Measurements from ENCODE around the gene CAMTA1. TPM values are rescaled to one million over a fixed set of nuclear protein-coding genes. Genes with fewer than 3 reads are reported as not detected.

Gene CAMTA1
- total RNA-seq, 1 donor from 2014 or later: 268 TPM

- no peaks in the 10 kb centered on the region for H3K36me3 ChIP-seq
- H3K27ac ChIP-seq: no peak overlapping the region
- H3K79me2 ChIP-seq (ENCODE audit: low read depth): no peaks in the 10 kb centered on the region
- no peak overlapping the region for H3K4me2 ChIP-seq
- H3K36me3 Mint-ChIP-seq: no peaks in the 10 kb centered on the region
- H3K4me3 Mint-ChIP-seq: no peak overlapping the region
- no peak overlapping the region for H3K9ac ChIP-seq
- H4K20me1 ChIP-seq (ENCODE audit: low read depth): no peaks in the 10 kb centered on the region
- no peaks in the 10 kb centered on the region for H3K9me3 ChIP-seq (ENCODE audit: low read depth)
- peaks cover 17% of the 10 kb centered on the region for H3K4me1 Mint-ChIP-seq
- H3K27me3 ChIP-seq: no peaks in the 10 kb centered on the region
- no peak for DNase-seq (ENCODE audit: low spot score)
- no peak overlapping the region for H3K27ac Mint-ChIP-seq
- no peaks in the 10 kb centered on the region for H3F3A ChIP-seq (ENCODE audit: low read depth)
- peaks cover 21% of the 10 kb centered on the region for H3K4me1 ChIP-seq
- H2AFZ ChIP-seq (replicated peaks): no peak overlapping the region
- no peak overlapping the region for H3K4me3 ChIP-seq
- no peaks in the 10 kb centered on the region for H3K9me3 Mint-ChIP-seq
- TF ChIP-seq EZH2 (IDR thresholded peaks at IDR 0.05) (no peak), CTCF (IDR thresholded peaks at IDR 0.05) (no peak), EZH2phosphoT487 (IDR thresholded peaks at IDR 0.05) (no peak)
- peaks cover 8% of the 10 kb centered on the region for H3K27me3 Mint-ChIP-seq (ENCODE audit: insufficient read depth, low read depth)
Measured at GRCh38 chr1:7475691-7476090, 690.4 kb downstream of the CAMTA1 start.

GRCh38 chr1:7476402-7476801, 691.1 kb downstream of the CAMTA1 start:
- H3K79me2 ChIP-seq (ENCODE audit: low read depth): no peaks in the 10 kb centered on the region
- H3K4me1 ChIP-seq: peaks cover 21% of the 10 kb centered on the region
- H3K9me3 ChIP-seq (ENCODE audit: low read depth): no peaks in the 10 kb centered on the region
- H3K36me3 ChIP-seq: no peaks in the 10 kb centered on the region
- Mint-ChIP-seq H3K36me3 (no peaks in the 10 kb centered on the region), H3K9me3 (no peaks in the 10 kb centered on the region), H3K27me3 (ENCODE audit: insufficient read depth, low read depth) (peaks cover 8% of the 10 kb centered on the region), H3K27ac (no peak overlapping the region), H3K4me3 (no peak overlapping the region), H3K4me1 (peaks cover 17% of the 10 kb centered on the region)
- no peak for TF ChIP-seq EZH2phosphoT487 (IDR thresholded peaks at IDR 0.05)
- no peak for TF ChIP-seq CTCF (IDR thresholded peaks at IDR 0.05)
- no peak for TF ChIP-seq EZH2 (IDR thresholded peaks at IDR 0.05)
- no peak for DNase-seq (ENCODE audit: low spot score)
- H3K4me2 ChIP-seq: no peak overlapping the region
- no peak overlapping the region for H3K27ac ChIP-seq
- H4K20me1 ChIP-seq (ENCODE audit: low read depth): no peaks in the 10 kb centered on the region
- H3K27me3 ChIP-seq: no peaks in the 10 kb centered on the region
- no peak overlapping the region for H2AFZ ChIP-seq (replicated peaks)
- no peak overlapping the region for H3K4me3 ChIP-seq
- no peaks in the 10 kb centered on the region for H3F3A ChIP-seq (ENCODE audit: low read depth)
- no peak overlapping the region for H3K9ac ChIP-seq

- Histone ChIP-seq H3K36me3 (no peaks in the 10 kb centered on the region), H3F3A (ENCODE audit: low read depth) (no peaks in the 10 kb centered on the region), H3K27ac (no peak overlapping the region), H4K20me1 (ENCODE audit: low read depth) (no peaks in the 10 kb centered on the region), H2AFZ (replicated peaks) (no peak overlapping the region), H3K27me3 (no peaks in the 10 kb centered on the region), H3K79me2 (ENCODE audit: low read depth) (no peaks in the 10 kb centered on the region), H3K4me2 (peak overlapping the region; percentile 54), H3K9ac (no peak overlapping the region), H3K4me1 (peaks cover 21% of the 10 kb centered on the region), H3K9me3 (ENCODE audit: low read depth) (no peaks in the 10 kb centered on the region), H3K4me3 (no peak overlapping the region)
- Mint-ChIP-seq H3K36me3 (no peaks in the 10 kb centered on the region), H3K9me3 (no peaks in the 10 kb centered on the region), H3K4me3 (no peak overlapping the region), H3K4me1 (peaks cover 13% of the 10 kb centered on the region), H3K27me3 (ENCODE audit: insufficient read depth, low read depth) (peaks cover 8% of the 10 kb centered on the region), H3K27ac (no peak overlapping the region)
- peak; percentile 77 for DNase-seq (ENCODE audit: low spot score)
- no peak for TF ChIP-seq CTCF (IDR thresholded peaks at IDR 0.05)
- TF ChIP-seq EZH2 (IDR thresholded peaks at IDR 0.05): no peak
- TF ChIP-seq EZH2phosphoT487 (IDR thresholded peaks at IDR 0.05): no peak
Measured at GRCh38 chr1:7476861-7477547, 691.8 kb downstream of the CAMTA1 start.

Data from neural progenitor cell (in vitro differentiated cells).